Activated T-cell treated with anti-CD3 and anti-CD28 coated beads for 4 hours (primary cell): ENCODE measurements around the gene HPSE2.
A peak's percentile ranks its signal among the peaks of the same experiment; 100 is the strongest.

Source experiments
- DNase-seq: peaks from one replicate; pipeline ENCODE4 v3.0.0-alpha.2; 2020

The HPSE2 gene

DNA sequence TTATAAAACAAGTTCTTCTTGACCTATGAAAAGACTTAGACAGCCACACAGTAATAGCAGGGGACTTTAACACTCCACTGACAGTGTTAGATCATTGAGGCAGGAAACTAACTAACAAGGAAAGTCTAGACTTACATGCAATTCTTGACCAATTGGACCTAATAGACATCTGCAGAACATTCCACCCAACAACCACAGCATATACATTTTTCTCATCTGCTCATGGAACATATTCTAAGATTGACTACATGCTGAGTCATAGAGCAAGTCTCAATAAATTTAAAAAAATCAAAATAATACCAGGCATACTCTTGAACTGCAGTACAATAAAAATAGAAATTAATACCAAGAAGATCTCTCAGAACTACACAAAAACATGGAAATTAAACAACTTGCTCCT is 569.4 kb downstream of the HPSE2 start:
- no peak for DNase-seq

DNA sequence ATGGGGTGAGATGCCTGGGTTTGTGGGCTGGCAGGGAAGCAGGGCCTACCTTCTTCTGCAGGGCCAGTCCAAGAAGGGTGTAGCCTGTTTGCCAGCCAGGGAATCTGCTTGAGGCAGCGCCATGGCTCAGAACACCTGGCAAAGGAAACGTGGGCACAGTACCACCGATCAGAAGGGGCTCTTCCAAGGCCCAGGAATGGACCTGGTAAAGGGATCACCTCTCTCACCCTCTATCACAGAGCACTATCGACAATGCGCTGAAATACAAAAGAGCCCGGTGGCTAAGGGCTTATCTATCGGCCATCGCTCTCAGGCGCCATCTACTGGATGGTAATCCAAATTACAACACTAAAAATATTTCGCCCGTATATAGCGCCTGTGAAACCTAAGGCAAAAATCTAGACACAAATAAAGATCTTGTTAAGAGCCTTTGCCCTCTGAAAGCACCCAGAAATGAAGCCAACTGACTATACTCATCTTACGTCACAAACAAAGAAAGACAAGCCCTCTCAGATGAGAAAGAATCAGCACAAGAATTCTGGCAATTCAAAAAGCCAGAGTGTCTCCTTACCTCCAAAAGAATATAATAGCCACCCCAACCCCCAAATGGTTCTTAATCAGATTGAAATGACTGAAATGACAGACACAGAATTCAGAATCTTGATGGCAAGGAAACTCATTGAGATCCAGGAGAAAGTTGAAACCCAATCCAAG is 571.2 kb downstream of the HPSE2 start:
- peak; percentile 5 for DNase-seq

DNA sequence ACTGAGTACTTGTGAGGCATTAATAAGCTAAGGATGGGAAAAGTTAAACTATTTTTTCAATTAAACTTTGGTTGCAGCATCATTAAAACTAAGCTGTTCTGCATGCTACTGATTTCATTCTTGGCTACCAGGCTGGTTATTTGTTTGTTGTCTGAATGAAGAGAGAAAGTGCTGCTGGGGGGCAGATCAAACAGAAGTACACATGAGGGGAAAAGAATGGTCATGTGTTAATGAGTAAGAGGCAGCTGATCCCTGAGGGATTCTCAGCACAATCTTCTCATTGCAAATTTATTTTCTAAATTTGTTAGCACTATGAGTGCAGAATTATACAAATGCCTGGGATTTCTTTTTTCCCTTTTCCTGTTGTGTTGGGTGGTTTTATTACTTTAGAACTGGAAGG is 575.7 kb downstream of the HPSE2 start:
- DNase-seq: no peak

DNA sequence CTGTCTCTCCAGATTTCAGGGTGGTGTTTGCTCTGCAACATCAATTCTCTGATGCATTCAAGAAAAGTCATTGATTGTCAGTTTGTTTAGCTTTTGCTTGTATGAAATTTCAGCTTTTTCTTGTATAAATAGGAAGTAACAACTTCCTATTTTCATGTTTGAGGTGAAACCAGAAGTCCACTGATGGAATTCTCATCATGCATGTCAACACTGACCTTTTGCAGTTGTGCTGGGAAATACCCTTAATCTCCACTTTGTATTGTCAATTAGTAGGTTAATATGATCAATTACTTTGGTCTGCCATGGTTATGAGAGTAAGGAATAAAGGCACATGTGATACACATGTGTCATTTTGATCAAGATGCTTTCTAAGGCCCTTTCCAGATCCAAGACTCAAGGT is 580.2 kb downstream of the HPSE2 start:
- no peak for DNase-seq

DNA sequence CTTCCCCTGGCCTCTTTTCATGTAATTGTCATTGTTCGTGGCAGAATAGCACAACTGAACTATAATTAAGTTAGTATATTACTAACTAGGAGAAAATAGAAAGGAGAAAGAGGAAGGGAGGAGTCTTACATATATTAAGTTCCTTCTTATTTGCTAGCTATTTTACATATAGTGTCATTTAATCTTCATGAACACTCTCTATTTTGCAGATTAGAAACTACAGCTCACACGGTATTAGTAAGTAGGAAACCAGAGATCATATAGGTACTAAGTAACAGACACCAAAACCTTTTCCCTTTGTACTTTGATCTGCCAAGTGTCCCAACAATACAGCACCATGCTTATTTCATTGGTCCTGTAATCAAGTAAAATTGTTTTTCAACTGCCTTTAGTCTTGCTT is 586.5 kb downstream of the HPSE2 start:
- DNase-seq: no peak

DNA sequence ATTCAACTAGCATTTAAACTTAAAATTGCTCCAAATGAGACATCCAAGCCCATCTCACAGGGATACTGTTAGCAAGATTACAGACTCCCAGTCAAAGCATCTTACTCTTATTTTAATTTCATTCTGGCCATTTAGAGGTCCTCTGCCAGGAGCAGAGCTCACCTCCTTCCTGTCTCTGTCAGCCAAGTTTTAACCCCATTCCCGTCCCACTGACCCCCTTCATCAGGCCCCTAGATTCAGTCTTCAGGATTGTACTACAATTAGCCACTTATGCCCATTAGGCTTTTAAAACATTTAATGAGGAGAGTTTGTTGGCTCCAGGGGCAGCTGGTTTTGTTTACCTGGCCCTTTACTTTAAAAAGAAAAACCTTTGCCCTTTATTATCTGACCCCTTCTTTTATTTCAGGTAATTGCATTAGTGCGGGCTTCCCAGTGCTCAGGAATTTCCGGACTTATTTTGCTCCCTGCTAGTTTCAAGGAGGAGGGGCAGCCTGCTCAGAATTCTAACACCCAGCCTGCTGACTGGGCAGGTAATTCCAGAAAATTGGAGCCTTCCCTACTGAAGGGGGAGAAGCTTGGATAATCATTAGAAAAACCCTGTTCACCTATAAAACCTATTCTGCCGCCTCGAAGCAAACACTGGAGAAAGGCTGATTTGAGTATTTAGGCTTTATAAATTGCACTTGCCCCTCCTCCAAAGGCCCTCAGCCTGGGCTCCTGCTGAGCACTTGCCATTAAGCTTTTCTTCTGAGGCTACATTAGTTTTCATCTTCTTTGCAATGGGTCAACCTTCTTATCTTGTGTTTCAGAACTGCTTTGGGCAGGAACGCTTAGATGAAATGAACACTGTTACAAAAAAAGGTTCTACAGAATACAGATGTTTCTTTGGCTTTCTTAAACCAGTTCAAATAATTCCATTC is 588.4 kb downstream of the HPSE2 start:
- no peak for DNase-seq

DNA sequence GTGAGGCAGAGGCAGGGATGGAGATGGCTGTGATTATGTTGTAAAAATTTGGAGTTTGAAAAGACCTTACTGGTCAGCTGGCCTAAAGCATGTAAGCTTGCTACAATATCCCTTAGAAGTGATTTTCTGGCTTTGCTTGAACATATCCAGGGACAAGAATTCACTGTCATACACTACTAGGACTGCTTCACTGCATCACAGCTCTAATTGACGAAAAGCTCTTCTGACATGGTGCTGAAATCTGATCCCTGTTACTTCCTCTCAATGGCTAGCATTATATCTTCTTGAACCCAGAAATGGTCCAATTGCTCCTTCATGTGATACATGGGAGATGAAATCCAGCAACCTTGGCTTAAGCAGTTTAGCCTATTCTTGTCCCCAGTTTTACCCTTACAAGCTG is 591.2 kb downstream of the HPSE2 start:
- no peak for DNase-seq

DNA sequence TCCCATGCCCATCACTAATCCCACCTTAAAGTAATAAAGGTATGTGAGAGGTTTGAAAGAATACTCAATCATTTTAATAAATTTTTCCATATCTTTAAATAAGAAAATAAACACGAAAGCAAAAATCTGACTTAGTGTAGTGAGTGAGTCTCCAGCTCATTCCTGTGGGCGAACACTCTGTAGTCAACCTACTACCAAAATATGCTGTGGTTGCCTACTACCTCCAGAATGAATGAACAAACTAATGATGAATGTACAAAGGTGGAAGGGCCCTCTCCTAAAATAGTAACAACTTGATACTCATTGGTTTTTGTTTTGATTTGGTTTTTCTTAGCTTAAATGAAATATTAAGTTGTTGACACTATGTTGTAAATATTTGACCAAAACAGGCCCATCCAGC is 593.4 kb downstream of the HPSE2 start:
- no peak for DNase-seq

DNA sequence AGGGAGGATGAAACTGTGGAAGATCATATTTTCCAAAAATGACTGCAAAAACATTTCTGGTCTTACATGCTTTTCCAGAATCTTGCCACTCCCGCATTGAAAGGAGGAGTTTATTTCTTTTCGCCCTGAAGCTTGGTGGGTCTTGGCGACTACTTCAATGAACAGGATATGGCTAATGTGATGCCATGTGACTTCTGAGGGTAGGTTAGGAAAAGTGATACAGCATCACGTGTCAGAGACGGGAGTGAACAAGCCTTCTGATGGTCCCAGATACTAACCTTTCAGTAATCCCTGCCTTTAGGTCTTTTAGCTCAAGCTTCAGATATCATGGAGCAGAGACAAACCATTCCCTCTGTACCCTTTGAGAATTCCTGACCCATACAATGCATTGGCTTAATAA is 596.7 kb downstream of the HPSE2 start:
- DNase-seq: no peak

DNA sequence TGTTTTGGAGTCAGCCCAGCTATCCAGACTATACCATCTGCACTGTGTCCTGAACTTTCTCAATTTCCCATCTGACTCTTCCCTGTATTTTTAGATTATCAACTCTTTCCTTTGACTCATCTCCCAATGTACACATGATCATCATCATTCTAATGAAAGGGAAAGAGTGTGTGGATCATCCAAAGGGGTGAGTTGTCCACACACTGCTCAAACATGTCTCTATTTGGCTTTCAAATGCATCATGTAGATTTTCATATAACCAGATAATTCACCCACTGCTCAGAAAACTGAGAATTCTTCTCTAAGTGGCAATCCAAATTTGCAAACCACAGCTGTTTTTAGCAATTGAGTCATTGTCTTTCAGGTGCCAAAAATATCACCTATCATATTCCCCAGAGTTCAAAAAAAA is 598.7 kb downstream of the HPSE2 start:
- no peak for DNase-seq

DNA sequence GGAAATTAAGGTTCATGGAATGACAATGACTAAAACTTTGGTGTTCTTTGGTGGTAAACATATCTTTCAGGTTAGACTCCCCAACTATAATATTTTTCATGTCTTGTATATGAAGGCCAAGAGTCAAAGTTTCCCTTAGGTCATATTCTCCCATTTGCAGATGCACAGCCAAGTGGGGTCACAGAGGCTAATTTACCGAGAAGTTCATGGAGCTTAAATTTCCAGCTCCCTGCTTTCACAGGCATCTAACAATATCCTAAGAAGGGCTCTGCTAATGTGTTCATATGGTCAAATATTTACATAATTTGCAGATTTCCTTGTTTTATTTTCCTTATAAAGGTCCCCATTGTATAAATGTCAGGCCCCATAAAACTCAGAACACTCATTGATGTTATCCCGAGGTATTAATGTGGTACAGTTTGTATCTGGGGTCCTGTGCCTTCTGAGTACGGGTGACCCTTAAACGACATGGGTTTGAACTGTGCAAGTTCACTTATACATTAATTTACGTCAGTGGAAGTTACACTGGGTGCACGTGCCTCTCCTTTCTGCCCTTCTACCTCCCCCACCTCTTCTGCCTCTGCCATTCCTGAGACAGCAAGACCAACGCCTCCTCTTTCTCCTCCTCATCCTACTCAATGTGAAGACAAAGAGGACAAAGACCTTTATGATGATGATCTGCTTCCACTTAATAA is 603.0 kb downstream of the HPSE2 start:
- no peak for DNase-seq

DNA sequence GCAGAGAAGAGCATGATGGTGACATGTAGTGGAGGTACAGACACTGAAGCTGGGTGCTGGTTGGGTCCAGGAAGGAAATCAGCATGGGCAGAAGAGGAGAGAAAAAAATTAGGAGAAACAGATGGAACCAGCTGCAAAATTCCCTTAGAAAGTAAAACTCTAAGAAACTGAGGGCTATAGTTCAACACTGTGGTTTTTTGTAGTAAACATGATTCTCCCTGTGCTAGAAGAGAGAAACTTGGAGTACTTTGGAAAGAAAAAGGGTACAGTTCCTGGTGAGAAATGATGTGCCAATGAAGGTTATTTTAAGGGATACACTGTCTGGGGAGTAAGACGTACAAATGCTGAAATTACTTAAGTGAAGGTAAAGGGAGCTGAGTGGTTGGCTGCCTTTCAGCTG is 607.4 kb downstream of the HPSE2 start:
- DNase-seq: no peak

DNA sequence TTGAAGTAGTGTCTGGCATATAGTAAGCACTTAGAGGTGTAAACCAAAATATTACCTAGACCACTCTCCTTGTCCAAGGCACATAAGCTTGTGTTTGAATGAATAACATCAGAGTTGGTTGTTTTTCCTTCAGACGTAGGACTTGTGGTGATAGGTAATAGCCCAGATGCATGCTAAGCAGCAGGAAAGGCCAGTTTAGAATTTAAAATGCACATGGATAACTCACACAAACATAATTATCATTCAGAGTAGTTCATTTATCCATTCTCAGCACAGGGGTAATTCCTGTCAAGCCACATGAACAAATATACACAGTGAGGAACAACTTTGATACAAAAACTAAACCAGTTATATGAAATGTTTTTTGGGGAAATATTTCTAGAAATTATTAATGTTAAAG is 607.9 kb downstream of the HPSE2 start:
- DNase-seq: no peak

DNA sequence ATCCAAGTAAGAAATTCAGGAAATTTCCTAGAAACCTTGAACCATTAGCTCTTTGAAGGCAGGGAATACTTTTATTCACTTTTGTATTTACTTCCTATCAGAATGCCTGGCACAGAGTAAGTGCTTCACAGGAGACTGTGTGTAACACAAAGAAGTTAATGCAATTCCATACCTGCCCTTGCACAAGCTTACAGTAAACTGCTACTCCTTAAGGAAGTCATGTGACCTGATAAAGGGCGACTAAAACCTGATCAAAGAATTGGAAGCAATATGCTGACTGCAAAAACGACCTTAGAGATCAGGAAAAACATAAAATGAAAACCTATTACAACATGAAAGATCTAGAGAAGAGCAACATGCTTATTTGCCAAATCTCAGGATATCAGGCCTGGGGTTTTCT is 610.7 kb downstream of the HPSE2 start:
- no peak for DNase-seq

DNA sequence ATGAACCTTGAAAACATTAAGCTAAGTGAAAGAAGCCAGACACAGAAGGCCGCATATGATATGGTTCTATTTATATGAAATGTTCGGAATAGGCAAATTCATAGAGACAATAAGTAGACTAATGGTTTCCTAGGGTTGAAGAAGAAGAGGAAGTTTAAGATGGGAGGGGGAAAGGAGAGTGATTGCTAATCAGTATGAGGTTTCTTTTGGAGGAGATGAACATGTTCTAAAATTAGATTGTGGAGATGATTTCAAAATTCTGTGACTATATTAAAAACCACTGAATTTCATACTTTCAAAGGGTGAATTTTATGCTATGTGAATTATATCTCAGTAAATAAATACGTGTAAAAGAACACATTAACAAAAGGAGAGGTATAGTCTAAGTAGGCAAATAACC is 612.5 kb downstream of the HPSE2 start:
- no peak for DNase-seq

DNA sequence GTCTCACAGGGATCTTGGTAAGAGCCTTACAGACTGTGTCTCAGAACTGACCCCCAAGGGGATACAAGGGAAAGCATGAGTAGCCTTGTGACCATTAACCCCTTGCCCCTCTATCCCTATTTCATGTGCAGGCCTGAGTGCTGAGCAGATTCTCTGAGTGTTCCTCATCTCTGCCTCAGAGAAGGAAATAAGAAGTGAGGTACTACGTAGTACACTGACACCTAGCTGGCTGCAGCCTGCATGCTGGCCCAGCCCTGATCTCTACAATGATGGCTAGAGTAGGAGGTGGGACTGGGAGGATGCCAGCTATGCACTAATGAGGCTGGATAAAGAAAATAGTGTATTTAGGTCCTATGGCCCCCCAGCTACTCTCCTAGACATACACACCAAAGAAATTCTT is 614.0 kb downstream of the HPSE2 start:
- DNase-seq: no peak

DNA sequence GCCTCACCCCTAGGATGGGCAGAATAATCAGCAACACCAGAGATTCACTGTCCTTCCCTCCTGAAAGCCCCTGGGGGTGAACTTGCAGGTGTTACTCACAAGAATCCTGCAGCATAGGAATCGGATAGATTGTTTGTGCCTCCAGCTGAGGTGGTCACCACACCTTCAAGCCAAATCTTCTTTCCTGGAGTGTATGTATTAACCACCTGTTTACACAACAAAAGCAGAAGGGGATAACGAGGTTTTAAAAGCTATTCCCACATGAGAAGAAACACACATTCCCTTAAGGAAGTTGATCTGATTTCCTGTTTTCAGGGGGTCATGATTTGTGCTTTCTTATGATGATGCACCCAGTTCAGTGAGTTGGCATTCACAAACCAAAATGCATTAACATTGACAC is 615.1 kb downstream of the HPSE2 start:
- DNase-seq: no peak

DNA sequence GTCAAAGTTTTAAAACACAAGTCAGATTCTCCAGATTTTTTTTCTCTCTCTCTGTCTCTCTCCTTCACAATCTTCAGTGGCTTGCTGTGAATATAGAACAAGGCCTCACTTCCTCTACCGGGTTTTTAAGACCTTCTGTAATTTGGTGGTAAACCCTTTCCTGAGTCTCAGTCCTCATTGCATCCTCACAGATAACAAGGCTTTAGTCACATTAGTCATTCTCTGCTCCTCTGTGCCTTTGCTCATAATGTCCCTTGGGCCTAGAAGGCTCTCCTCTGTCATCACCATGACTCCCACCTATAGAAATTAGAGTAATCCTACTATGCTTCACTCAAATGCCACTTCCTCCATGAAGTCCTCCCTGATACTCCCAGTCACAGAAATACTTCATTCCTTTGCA is 616.2 kb downstream of the HPSE2 start:
- DNase-seq: no peak

DNA sequence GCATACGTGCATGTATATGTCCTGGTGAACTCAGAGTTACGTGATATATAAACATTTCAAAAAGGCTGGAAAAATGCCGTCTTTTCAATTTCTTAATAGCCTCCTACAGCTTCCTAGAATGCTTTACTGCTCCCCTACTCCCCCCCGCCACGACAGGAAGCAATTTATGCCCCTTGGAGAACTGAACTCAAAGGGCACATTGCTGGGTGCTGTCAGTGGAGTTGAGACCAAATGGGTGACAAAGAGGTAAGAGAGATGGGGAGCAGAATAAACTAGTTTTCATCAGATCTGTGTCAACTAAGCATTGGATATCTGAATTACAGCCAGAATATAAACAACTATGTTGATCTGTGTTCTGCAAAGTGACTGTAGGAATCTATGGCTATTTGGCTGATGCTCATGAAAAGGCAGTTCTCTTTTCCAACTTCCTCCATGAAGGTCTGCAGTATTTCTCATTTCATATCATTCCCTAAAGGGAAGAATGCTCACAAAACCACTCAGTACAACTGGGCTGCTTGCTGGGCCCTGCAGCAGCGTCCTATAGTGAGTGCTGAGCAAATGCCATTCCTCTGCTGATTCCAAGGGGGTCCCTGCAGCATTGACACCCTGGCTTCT is 617.6 kb downstream of the HPSE2 start:
- no peak for DNase-seq

DNA sequence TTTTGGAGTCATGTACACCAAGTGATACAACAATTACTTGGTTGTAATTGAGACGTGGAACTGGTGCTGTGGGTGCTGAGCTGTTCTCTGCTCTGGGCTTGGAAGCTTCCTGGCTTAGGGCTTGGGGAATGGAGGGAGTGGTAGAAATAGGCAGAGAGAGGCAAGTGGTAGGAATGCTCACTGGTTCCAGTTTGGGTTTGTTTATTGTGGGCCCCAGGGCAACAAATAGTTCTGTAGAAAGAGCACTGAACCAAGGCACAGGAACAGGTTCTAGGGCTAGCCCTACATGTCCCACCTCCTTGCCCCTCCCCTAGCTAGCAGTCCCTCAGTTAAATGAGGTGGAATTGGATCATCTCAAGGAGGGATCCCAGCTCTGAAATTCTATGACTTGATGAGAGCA is 622.2 kb downstream of the HPSE2 start:
- no peak for DNase-seq

DNA sequence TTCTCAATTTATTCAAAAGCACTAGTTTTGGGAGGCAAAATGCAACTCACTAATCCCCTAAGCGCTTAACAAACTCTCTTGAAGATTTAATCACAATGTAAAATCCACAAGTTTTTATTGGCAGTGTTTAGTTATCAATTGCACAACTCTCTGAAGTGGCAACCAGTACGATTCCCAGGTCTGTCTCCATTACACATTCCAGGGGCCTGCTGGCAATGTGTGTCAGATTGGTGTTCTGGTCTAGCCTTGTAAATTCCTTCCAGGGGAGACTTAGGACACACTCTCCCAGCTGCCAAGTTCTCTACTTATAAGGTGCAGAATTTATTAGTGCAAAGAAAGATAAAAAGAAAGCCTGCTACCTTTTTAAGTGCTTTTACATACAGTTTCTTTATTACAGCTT is 624.2 kb downstream of the HPSE2 start:
- DNase-seq: no peak

DNA sequence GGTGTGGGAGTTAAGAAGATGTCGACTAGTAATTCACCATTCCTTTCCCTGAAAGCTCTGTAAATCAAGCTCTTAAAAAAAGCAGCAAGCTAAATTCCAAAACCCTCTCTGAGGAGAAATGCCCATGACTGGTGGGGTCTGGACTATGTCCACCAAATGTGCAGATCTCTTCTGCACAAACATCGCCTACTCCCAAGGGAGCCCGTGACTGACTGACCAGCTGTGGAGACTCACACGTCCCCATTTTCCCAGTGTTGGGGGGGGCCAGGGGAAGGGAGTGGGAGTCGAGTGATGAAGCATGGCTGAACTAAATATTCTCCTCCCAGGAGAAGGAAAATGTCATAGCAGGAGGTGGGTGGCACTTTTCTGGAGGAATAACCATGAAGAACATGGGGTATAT is 624.8 kb downstream of the HPSE2 start:
- DNase-seq: no peak

DNA sequence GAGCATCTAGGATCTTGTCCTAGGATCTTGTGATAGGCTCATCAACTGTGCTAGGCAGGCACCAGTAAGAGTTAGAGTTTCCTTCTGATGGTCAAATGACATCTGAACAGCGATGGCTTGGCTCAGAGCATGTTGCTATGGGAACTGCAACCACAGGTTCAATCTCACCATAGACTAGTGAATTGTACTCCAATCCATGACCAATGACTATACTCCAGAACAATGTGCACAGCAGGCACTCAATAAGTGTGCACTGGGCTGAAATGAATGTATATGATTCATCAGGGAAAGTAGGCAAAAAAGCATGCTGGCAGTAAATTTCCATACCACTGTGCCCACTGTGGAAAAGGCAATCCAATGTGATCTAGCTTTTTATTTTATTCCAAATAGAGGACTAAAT is 625.4 kb downstream of the HPSE2 start:
- DNase-seq: no peak

DNA sequence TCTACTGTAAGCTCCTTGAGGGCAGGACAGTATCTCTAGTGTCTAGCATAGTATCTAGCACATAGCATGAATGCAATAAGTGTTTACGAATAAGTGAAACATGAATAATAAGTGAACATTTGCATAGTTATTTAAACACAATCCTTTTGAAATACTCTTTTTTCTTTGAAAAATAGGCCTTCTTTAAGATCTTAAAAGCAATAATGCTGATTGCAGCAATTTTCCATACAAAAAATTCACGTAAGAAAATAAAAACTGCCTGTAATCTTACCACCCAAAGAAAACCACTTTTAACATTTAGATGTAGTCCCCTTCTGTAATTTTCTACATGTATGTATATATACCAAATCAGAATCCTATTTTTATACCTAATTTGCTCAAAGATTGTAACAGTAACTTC is 626.4 kb downstream of the HPSE2 start:
- DNase-seq: no peak
